Stimulated activated CD4-positive, alpha-beta T cell treated with anti-CD3 and anti-CD28 coated beads, Interleukin-12 subunit alpha, Interleukin-12 subunit beta, amount 100 ng/mL, for 48 hours (primary cell): Measurements from ENCODE around the gene IRF2.
"Not testable (repeated sequence)": the region's sequence is repeated elsewhere in the genome, so short reads cannot be mapped to it uniquely, and the experiment has no call there.

ENCODE experiments used
- DNase-seq, 3 donors: peaks; one replicate each; pipeline ENCODE4 v3.0.0-alpha.2; 2020; ENCODE audit warnings: low read depth in 2 of 3, low spot score in 1 of 3

IRF2 gene

GRCh38 chr4:184392748-184393559 is 81.4 kb downstream of the IRF2 start:
- DNase-seq: no peak

GRCh38 chr4:184392316-184392715 is 82.0 kb downstream of the IRF2 start:
- no peak for DNase-seq

- no peak for DNase-seq
Measured at GRCh38 chr4:184389978-184390900, 84.1 kb downstream of the IRF2 start.

- DNase-seq: no peak
Measured at GRCh38 chr4:184388106-184388505, 86.2 kb downstream of the IRF2 start.

- DNase-seq: no peak
Measured at GRCh38 chr4:184387351-184387750, 87.0 kb downstream of the IRF2 start.

GRCh38 chr4:184386271-184386781 is 88.0 kb downstream of the IRF2 start:
- no peak for DNase-seq

- no peak for DNase-seq
Measured at GRCh38 chr4:184385705-184386141, 88.6 kb downstream of the IRF2 start.

- no peak for DNase-seq
Measured at GRCh38 chr4:184384810-184385557, 89.4 kb downstream of the IRF2 start.

GRCh38 chr4:184384056-184384809 is 90.1 kb downstream of the IRF2 start:
- DNase-seq: no peak

GRCh38 chr4:184383497-184384055 is 90.8 kb downstream of the IRF2 start:
- no peak for DNase-seq

GRCh38 chr4:184382189-184382846 is 92.0 kb downstream of the IRF2 start:
- no peak for DNase-seq

GRCh38 chr4:184380707-184381106 is 93.6 kb downstream of the IRF2 start:
- no peak for DNase-seq

GRCh38 chr4:184380214-184380613 is 94.1 kb downstream of the IRF2 start:
- not testable (repeated sequence) for DNase-seq

- DNase-seq: no peak
Measured at GRCh38 chr4:184376923-184377322, 97.4 kb downstream of the IRF2 start.

- no peak for DNase-seq
Measured at GRCh38 chr4:184376126-184376838, 98.1 kb downstream of the IRF2 start.

GRCh38 chr4:184375623-184376022 is 98.7 kb downstream of the IRF2 start:
- not testable (repeated sequence) for DNase-seq

GRCh38 chr4:184375027-184375426 is 99.3 kb downstream of the IRF2 start:
- DNase-seq: no peak

- DNase-seq: no peak
Measured at GRCh38 chr4:184373886-184374405, 100.4 kb downstream of the IRF2 start.

- no peak for DNase-seq
Measured at GRCh38 chr4:184371390-184371787, 103.0 kb downstream of the IRF2 start.
